NOMO-1 (cell line): ENCODE results near the gene ZNF503.

Source experiments
- DNase-seq, 2 experiments: peaks; one replicate each; lab custom pipeline; 2025; ENCODE audit not compliant: unreplicated experiment in 2 of 2; lab: John Stamatoyannopoulos, UW

The ZNF503 gene

GRCh38 chr10:75357500-75357899 lies 44.1 kb downstream of the ZNF503 start:
- no peak for DNase-seq

DNA sequence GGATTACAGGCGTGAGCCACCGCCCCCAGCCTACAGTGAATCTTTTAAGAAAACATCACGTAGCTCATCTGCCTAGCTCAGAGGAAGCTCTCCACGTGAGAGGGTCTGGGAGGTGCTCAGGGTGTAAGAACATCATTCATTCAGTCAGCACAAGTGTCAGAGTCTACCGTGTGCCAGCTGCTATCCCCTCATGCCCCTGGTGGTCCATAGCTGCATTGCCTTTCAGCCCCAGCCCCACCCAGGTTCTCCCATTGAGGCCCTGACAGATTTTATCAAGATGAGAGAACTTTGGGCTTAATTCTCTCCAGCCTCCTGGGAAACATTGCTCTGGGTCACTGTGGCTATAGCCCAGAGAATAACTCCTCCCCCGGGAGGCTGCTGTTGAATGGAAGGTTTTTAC lies 45.1 kb downstream of the ZNF503 start:
- no peak for DNase-seq

DNA sequence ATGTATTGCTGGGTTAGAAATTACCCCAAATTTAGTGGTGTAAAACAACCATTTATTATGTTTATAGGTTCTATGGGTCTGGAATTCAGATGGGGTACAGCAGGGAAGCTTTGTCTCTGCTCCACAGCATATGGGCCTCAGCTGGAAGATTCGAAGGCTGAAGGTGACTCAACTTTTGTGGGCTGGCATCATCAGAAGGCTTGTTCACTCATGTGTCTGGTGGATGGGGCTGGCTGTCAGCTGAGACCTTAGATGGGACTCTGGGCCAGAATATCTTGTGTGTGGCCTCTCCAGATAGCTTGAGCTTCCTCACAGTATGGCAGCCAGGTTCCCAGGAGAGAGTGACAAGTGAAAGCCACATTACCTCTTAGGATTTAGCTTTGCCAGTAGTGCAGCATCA lies 45.9 kb downstream of the ZNF503 start:
- no peak for DNase-seq

GRCh38 chr10:75353183-75353582 lies 48.4 kb downstream of the ZNF503 start:
- no peak for DNase-seq

DNA sequence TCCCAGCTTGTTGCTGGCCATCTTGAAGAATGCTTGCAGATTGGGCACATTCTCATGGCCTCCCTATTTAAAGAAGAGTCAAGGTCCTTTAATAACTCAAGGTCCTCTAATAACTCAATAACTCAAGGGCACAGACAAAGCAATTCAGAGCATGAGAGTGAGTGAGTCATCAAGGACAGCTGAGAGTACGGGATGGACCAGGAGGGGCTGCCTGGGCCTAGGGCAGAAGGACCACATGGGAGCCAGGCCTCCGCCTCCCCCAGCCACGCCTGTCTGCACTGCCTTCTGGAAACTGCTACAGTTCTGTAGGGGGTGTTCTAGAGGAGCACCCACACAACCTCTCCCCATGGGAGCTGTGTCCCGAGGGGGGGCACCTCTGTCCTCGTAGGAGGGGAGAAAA lies 48.9 kb downstream of the ZNF503 start:
- no peak for DNase-seq

GRCh38 chr10:75351637-75352036 lies 49.9 kb downstream of the ZNF503 start:
- no peak for DNase-seq

GRCh38 chr10:75350791-75351190 lies 50.8 kb downstream of the ZNF503 start:
- no peak for DNase-seq
